NCI-H2227 treated with DMSO at 0.1 percent for 48 hours (cell line): ENCODE results near the gene ACTN2.

Experiments
- DNase-seq: peaks from one replicate; lab custom pipeline; 2025; lab: John Stamatoyannopoulos, UW

ACTN2 gene

DNA sequence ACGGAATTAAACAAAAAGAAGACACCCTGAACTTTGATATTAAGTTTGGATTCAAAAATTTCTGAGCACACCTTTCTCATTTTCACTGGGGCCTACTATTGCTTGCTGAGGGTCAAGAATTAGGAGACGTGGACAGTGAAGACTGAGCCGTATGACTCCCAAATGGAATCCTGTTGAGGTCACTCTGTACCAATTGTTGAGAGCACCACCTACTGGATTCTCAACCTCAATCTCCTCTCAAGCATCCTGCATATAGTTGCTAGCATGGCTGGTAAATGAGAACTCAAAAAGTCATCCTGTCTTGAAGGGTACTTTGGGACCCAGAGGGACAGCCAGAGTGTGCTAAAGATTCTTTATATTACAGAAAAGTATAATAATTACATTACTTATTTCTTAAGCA, 88.6 kb downstream of the ACTN2 start:
- DNase-seq = peak; percentile 16

DNA sequence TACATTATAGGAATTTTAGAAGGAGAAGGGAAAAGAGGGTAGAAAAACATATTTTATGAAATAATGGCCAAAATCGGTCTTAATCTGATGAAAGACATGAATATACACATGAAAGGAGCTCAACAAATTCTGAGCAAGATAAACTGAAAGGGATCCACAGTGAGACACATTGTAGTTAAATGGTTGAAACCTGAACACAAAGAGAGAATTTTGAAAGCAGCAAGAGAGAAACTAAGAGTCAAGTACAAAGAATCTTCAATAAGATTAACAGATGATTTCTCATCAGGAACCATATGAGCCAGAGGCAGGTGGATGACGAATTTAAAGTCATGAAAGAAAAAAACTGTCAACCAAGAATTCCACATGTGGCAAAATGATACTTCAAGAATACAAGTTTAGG, 93.0 kb downstream of the ACTN2 start:
- no peak for DNase-seq

DNA sequence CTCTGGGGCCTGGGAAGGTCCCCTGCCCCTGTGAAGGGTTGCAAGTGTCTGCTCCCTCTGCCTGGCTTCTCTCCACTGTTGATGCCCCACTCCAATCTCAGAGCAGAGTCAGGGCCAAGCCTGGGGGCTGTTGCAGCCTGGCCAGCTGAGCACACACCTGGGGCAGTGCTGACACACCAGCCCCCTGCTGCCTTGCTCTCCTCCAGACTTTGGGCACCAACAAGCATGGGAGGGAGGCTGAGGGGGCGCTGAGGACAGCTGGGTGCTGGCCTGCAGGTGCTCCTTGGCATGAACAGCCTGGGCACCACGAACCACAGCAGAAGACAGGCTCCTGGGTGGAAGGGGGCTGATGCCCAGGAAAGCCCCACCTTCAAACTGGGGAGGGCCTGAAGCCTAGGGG, 99.2 kb downstream of the ACTN2 start:
- no peak for DNase-seq

DNA sequence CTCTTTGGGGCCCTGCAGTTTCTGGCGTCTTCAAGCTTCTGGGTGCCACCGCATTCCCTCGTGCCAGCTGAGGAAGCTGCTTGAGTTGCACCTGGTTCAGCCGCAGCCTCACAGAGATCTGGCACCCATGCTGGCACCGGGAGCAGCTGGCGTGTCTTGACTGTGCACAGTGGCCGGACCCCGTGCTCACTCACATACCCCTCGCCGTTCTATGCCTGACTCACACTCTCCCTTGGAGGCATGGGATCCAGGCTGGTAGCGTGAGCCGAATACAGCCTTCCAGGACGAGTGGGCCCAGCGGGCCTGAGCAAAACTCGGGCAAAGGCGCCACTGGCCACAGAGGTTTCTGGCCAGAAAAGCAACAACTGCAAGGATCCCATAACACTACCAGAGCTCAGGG, 100.2 kb downstream of the ACTN2 start:
- DNase-seq = no peak

DNA sequence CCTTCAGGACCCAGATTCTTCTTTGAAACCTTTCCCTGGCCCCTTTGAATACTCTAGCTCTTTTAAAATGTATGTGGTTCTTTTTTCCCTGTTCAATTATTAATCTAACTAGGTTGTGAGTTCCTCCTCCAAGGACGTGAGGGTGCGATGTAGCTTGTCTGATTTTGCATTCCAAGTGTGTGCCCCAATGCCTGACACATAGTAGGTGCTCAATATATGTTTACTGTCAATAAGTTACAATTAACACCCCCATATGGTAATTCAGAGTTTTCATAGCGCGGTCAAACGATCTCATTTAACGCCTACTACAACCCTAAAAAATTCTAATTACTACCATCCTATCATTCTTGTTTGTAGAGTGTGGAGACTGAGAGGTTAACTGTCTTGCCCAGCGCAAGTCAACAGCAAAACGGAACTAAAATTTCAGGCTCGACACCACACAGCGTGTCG, 108.3 kb downstream of the ACTN2 start:
- no peak for DNase-seq

DNA sequence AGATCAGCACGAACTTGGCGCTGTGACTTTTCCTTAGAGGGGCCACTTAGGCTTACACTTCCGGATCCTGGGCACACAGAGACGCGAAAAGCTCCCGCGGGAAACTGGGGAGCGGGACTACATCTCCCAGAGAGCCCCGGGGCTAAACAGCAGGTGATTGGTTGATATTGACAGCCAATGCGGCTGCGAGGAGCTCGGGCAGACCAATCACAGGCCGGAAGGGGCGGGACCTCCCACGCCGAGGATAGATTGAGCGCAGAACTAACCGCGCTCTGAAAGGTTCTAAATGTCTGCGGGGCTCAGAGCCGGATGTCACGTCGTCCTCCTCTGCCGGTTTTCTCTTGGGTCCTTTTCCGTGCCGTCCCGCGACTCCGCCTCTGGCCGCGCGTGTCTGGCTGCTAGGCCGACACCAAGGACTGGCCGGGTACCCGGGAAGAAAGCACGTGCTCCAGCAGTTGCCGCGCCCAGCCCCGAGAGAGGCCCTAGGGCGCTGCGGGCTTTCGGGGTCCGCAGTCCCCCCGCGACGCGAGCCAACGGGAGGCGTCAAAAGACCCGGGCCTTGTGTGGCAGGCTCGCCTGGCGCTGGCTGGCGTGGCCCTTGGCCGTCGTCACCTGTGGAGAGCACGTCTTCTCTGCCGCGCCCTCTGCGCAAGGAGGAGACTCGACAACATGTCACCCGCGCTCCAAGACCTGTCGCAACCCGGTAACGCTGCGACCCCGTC, 108.9 kb downstream of the ACTN2 start, which contains the start of gene MTR:
Gene MTR (plus strand): TSS at position 258 of the 722 bp plus-strand sequence. CDS start 412 bp downstream, at position 670.
- DNase-seq = peak; percentile 97

DNA sequence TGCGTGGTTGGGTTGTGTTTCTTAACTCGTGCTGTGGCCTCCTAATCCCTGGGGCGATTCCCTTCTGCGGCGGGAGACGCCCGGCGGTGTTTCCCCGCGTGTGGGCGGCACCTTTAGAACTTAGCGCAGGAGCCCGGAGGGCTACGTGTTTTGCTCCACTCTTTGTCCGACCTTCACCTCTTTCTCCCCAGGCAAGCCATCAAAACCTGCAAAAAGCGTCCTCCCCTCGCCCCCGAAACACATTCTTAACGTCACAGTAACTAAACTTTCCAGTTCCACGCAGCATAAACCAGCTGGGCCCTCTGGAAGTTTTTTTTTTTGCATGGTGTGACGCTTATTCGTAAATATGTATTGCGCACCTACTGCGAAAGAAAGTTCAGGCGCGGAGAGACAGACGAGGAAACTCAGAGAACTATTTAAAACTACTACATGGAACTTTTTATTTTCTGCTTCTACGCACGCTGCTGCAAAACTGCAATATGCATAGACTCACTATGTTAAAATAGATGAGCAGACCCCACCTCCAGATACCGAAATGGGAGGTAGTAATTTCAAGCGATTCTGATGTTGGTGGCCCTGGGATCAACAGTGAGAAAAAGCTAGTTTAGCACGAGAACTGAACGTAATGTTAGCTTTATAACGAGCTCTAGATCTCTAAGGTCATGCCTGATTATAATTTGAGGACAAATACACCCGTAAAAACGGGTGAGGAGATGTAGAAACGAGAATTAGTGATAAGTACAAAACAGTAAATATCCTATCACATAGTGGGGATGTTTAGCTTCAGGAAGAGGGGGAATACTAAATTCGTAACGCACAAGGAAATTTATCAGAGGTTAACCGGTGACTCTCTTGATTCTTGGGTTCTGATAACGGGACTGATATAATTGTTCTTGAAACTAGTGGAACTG, 109.7 kb downstream of the ACTN2 start:
- DNase-seq = peak; percentile 60

DNA sequence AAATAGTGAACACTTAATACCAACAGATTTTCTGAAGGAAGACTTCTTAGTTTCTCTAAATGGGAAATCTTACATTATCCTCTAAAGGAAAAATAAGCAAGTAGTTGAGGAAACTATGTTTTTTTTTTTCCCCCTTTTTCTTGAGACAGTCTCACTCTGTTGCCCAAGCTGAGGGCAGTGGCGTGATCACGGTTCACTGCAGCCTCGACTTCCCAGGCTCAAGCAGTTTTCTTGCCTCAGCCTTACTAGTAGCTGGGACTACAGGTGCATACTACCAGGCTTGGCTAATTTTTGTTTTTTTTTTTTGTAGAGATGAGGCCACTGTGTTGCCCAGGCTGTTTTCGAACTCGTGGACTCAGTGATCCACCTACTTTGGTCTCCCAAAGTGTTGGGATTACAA, 112.7 kb downstream of the ACTN2 start:
- no peak for DNase-seq

DNA sequence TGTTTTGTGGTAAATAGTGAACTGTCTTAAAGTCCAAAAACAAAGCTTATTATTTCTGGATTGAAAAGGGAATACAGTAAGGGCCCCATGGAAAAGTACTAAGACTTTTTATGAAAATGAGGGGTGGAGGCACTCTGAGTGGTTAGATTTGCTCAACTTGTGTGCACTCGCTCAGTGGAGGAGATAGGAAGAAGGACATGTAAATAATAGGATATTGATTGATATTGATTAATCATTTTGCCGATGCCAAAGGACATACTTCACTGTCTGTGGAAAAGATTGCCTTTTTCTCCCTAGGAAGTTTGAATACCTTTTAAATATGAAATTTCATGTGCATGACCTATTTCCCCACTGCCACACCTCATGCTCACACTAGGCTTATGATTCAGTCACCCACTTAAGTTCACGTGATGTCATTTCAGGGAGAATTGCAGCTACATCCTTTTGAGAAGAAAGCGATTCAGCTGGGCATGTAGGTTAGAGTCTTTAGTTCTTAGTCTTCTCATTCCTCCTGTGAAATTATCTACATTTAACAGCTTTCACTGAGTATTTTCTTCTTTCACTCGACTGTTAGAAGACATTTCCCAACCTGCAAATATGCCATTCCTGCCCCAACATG, 113.8 kb downstream of the ACTN2 start:
- DNase-seq = no peak

DNA sequence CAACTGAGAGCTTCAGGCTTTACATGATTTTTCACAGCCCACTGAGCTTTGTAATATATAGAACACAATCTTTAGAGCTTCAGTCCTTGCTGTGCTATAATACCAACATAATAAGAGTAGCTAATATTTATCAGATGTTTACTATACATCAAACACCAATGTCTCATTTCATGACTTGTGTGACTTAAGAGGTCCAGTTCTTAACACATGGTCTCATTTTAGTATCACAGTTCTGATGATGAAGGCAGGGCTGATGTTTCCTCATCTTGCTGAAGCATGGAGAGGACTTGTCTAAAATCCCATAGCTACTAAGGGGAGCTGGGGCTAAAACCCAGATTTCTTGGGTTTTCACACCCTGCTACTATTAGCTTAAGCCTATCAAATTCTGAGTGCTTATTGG, 114.3 kb downstream of the ACTN2 start:
- DNase-seq = no peak

DNA sequence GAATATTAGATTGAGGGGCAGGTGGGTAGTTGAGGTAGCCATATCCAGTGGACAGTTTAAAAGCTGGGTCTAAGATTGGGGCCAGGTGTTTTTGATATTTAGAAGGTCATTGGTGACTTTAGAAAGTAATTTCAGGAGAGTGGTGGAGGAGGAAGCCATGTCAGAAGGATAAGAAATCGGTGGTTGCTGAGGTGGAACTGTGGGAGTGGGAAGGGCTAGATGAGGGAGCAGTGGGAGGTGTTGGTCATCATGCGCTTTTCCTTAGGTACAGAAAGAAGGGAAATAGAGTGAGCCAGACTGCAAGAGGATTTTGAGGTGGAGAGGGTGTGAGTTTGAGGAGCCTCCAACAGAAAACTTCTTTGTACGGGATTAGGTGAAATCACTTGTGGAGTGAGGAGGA, 116.0 kb downstream of the ACTN2 start:
- DNase-seq = no peak

DNA sequence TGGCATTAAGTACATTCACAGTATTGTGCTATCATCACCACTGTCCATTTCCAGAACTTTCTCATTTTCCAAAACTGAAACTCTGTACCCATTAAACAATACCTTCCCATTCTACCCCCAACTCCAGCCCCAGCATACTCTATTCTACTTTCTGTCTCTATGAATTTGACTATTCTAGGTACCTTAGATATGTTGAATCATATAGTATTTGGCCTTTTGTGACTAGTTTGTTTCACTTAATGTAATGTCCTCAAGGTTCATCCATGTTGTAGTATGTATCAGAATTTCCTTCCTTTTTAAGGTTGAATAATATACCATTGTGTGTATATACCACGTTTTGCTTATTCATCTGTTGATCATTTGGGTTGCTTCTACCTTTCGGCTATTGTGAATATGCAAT, 120.3 kb downstream of the ACTN2 start:
- no peak for DNase-seq

DNA sequence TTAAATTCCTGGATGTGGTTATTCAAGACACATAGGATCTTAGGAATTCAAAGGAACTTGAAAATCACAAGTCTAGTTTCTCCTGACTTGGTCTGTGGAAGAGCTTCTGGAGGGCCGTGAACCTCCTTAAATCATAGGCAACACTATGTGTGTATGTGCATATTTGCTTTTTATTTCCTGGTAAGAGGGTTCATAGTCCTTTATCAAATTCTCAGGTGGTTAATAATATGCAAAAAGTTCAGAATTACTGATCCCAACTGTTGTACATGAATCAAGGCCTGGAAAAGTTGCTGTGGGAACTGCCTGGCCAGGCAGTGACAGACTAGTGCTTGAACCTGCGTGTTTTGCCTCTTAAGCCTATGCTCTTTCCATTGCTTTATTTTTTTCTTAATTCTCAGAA, 121.7 kb downstream of the ACTN2 start:
- DNase-seq = no peak

DNA sequence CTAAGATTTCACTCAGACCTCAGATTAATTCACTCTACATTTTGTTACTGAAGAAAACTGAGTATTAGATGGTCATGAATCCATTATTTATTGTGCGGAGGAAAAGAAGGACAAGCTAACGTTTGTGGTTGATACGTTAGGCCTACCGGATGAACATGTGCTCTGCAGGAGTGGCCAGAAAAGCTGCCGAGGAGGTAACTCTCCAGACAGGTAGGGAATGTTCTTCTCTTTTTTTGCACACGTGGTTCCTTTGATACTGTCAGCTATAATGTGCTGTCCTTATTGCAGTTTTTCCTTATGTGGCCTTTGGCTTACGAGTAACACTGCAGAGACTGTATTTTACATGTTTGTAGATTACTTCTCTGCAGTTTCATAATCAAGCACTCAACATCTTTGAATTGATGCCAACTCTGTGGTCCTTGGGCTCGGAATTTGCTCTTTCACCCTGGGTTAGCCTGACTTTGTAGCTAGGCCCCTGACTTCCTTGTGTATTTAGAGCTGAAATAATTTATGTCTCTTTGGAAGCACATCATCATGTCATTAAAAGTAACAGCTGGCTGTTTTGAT, 122.3 kb downstream of the ACTN2 start:
- no peak for DNase-seq

DNA sequence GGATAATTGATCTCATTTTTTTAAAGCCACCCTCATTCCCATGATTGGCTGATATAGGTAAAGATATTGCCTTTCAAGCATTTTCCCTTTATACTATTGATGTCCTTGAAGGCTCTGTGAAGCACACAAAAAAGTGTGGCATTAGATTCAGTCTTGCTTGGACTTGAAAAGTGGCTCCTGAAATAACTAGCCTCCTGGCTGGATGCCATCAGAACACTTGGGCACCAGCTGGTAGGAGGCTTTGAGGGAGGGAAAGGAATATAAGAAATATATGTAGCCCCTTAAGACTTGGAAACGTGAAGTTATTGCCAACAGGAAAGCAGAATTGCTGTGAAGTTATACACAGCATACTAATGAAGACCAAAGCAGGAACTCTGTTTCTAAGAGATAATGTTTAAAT, 122.8 kb downstream of the ACTN2 start:
- no peak for DNase-seq

DNA sequence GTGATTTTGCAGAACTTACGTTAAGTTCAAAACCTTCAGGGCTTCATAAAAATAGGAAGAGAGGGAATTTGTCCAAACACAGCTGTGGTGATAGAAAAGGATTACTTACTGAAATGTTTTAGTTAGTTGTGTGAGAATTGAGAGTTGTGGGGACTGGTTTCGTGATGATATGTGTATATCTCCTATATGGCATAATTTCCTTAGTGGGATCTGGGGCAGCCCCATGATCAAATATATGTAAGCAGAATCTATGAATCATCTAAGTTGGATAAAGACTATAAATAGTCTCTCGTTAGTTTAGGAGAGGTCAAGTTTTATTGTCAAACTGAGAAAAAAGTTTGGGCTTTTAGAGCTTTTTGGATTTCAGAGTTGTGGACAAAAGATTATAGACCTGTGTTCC, 123.7 kb downstream of the ACTN2 start:
- DNase-seq = no peak

DNA sequence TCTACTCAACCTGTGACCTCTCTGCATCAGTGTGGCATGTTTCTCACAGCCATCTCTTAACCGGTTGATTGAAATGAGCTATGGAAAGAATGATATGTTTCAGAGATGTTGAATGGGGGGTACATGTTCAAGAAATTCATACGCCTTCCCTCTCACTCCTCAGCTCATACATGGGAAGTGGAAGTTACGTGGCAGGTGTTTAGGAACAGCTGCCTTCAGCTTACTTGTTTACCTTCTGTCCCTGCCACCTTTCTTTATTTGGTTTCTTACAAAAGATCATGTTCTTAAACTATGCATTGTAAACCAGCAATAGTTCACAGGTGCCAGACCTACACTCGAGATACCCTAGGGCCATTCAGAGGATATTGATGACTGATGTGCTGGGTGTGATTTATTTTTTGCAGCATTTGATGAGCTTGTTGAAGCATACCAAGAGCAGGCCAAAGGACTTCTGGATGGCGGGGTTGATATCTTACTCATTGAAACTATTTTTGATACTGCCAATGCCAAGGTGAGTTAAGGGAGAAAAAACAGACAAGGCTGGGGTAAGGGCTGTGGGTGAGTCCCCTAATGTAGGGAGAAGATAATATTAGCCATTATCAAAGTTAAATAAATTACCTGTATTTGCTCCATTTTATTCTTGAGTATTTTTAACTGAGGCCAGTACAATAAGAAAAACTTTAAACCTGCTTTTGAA, 126.2 kb downstream of the ACTN2 start:
- no peak for DNase-seq
